Left ventricle myocardium inferior (tissue), 1 donor: Measurements from ENCODE around the gene FAM78A. TPM values are rescaled to one million over a fixed set of nuclear protein-coding genes. Genes with fewer than 3 reads are reported as not detected.
A peak's percentile ranks its signal among the peaks of the same experiment; 100 is the strongest.

Experiments used
- DNase-seq: peaks from one replicate; pipeline ENCODE4 v3.0.0-alpha.2; 2020
- H3K27ac ChIP-seq: fragments of 200-600 bp; replicated peaks from 2 replicates; pipeline ENCODE4 v1.8.0; 2021
- H3K27me3 ChIP-seq: fragments of 200-600 bp; 2 replicates; pipeline ENCODE4 v1.8.0; 2021; ENCODE audit warnings: low read depth
- H3K36me3 ChIP-seq: fragments of 200-600 bp; 2 replicates; pipeline ENCODE4 v1.8.0; 2021
- H3K4me1 ChIP-seq: fragments of 200-600 bp; 2 replicates; pipeline ENCODE4 v1.8.0; 2021
- H3K4me3 ChIP-seq: fragments of 200-600 bp; 2 replicates; pipeline ENCODE4 v1.8.0; 2021; ENCODE audit warnings: mild to moderate bottlenecking, moderate library complexity
- H3K9me3 ChIP-seq: fragments of 200-600 bp; replicated peaks from 2 replicates; pipeline ENCODE4 v1.8.0; 2021
- intact Hi-C: fragments of 100-400 bp; cut with micrococcal nuclease; formaldehyde crosslinking; loops from one replicate; pipeline ENCODE4 v1.11.0; 2022
- total RNA-seq: library from RNA; stranded (reverse); fragmentation: NEBNext Ultra II Directional; extraction: Animal tissue kit (Norgen Biotek cat#: 25700); gene quantifications from one replicate; pipeline ENCODE4 v1.2.1, GENCODE V29; 2021
- TF ChIP-seq, protein P1 (sequence below): fragments of 200-600 bp; IDR thresholded peaks from 2 replicates; pipeline ENCODE4 v1.8.0; 2021; ENCODE audit warnings: antibody characterized with exemption, mild to moderate bottlenecking, borderline replicate concordance
- donor health status: DM: no; HTN: yes; CAD: no; lungs with severe emphysema.

FAM78A gene
- total RNA-seq, 1 donor from 2014 or later = 47.3 TPM

DNA sequence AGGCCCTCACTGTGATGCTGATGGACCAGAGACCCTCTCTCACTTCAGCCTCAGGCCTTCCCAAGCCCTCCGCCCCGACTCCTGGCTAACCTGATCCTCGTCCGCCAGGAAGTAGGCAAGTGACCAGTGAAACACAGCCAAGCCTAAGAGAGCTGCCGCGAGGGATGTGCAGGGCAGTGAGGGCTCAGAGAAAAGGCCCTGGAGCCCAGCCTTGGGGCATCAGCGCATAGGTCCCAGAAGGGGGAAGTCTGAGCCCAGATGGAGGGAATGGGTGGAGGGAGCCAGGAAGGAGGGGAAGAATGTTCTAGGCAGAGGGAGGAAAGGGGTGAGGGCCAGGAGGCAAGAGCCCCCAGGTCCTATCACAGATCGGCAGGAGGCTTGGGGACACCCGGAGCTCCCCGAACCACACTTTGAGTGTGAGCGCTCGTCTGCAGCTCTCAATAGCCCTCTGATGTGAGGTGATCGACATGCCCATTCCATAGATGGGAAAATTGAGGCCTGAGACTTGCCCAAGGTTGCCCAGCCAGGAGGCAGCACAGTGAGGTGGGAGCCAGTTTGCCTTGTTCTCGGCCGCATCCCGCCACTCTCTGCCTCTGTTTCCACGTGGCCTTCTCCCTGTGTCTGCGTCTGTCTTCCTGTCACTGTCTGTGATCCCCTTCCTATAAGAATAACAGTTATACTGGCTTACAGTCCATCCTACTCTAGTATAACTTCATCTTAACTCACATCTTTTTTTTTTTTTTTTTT, 33.4 kb upstream of the FAM78A start:
- intact Hi-C loops = no loop called here
- peaks cover 34% of the 10 kb centered on the region for H3K4me1 ChIP-seq
- TF ChIP-seq, protein P1, sequence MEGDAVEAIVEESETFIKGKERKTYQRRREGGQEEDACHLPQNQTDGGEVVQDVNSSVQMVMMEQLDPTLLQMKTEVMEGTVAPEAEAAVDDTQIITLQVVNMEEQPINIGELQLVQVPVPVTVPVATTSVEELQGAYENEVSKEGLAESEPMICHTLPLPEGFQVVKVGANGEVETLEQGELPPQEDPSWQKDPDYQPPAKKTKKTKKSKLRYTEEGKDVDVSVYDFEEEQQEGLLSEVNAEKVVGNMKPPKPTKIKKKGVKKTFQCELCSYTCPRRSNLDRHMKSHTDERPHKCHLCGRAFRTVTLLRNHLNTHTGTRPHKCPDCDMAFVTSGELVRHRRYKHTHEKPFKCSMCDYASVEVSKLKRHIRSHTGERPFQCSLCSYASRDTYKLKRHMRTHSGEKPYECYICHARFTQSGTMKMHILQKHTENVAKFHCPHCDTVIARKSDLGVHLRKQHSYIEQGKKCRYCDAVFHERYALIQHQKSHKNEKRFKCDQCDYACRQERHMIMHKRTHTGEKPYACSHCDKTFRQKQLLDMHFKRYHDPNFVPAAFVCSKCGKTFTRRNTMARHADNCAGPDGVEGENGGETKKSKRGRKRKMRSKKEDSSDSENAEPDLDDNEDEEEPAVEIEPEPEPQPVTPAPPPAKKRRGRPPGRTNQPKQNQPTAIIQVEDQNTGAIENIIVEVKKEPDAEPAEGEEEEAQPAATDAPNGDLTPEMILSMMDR = no peak
- peaks cover 2% of the 10 kb centered on the region for H3K36me3 ChIP-seq
- DNase-seq = no peak
- H3K4me3 ChIP-seq = no peak overlapping the region
- no peaks in the 10 kb centered on the region for H3K9me3 ChIP-seq
- no peaks in the 10 kb centered on the region for H3K27me3 ChIP-seq
- peak overlapping the region; percentile 80 for H3K27ac ChIP-seq

DNA sequence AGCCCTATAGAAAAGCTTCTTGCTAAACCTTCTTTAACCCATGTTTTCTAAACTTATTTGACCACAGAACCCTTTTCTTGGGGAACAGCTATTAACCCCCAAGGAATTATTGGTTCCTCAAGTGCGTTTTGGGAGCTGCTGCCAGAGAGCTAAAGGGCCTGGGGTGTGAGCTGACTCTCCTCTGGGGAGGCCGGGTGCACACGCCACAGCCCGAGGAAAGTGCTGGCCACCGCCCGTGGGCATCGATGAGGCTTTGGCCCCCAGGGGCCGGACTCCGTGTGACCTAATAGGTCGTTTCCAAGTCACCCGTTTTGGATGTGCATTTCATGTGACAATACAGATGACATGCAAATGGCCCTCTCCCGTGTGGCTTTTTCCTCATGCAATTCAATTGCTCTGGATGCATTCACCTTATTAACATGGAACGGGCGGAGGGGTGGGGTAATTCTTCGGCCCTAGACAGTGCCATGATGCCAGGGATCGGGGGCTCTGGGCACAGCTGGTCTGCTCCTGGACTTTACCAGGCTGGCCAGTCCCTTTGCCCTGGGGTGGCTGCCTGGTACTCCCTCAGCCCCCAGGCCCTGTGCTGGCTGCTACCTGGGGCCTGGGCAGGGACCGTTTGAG, 32.7 kb upstream of the FAM78A start:
- H3K4me3 ChIP-seq = no peak overlapping the region
- DNase-seq = no peak
- intact Hi-C loops = no loop called here
- peak overlapping the region; percentile 80 for H3K27ac ChIP-seq
- no peaks in the 10 kb centered on the region for H3K27me3 ChIP-seq
- TF ChIP-seq, protein P1 = no peak
- H3K36me3 ChIP-seq = peaks cover 6% of the 10 kb centered on the region
- no peaks in the 10 kb centered on the region for H3K9me3 ChIP-seq
- H3K4me1 ChIP-seq = peaks cover 36% of the 10 kb centered on the region

DNA sequence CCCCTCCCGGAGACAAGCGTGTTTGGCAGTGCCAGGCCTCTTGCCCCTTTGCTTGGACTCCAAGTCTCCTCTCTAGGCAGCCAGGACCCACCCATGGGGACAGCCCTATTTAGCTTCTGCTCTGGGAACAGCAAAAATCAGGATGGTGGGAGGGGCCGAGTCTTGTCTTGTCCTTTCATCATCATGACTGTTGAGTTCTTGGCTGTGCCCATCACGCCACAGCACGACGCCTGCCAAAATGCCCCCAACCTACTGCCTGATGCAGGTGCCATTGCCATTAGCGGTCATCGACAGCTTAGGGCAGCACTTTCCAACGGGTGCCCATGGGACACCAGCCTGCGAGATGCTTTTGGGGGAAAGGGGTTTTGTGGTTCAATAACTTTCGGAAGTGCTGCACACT, 32.1 kb upstream of the FAM78A start:
- Histone ChIP-seq H3K27ac (peak overlapping the region; percentile 80), H3K9me3 (no peaks in the 10 kb centered on the region), H3K27me3 (no peaks in the 10 kb centered on the region), H3K4me1 (peaks cover 40% of the 10 kb centered on the region), H3K36me3 (peaks cover 6% of the 10 kb centered on the region), H3K4me3 (no peak overlapping the region)
- TF ChIP-seq, protein P1 = no peak
- no peak for DNase-seq
- intact Hi-C loops = no loop called here

DNA sequence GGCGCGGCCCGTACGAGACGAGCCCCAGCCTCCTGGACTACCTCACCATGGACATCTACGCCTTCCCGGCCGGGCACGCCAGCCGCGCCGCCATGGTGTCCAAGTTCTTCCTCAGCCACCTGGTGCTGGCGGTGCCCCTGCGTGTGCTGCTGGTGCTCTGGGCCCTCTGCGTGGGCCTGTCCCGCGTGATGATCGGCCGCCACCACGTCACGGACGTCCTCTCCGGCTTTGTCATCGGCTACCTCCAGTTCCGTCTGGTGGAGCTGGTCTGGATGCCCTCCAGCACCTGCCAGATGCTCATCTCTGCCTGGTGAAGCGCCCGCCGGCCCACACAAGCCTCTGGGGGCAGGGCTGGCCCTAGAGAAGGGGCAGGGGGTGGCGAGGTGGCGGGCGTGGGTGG, 31.7 kb upstream of the FAM78A start:
- Histone ChIP-seq H3K27ac (peak overlapping the region; percentile 80), H3K9me3 (no peaks in the 10 kb centered on the region), H3K4me3 (no peak overlapping the region), H3K36me3 (peaks cover 6% of the 10 kb centered on the region), H3K27me3 (no peaks in the 10 kb centered on the region), H3K4me1 (peaks cover 40% of the 10 kb centered on the region)
- TF ChIP-seq, protein P1 = no peak
- intact Hi-C loops = no loop called here
- no peak for DNase-seq

DNA sequence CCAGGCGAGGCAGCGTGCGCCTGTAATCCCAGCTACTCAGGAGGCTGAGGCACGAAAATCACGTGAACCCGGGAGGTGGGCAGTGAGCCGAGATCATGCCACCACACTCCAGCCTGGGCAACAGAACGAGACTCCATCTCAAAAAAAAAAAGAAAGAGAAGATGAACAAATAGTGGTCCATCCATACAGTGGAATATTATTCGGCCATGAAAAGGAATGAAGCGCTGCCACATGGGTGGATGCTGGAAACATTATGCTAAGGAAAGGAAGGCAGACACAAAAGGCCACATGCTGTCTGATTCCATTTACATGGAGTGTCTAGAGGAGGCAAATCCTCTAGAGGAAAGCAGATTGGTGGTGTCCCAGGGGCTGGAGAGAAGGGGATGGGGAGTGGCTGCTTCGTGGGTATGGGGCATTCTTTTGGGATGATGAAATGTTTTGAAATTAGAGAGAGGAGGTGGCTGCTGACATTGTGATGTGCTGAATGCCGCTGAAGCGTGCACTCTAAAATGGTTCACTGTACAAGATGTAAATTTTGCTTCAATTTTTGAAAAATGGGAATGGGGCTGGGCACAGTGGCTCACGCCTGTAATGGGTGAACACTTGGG, 30.2 kb upstream of the FAM78A start:
- Histone ChIP-seq H3K4me3 (no peak overlapping the region), H3K9me3 (no peaks in the 10 kb centered on the region), H3K27ac (peak overlapping the region; percentile 80), H3K4me1 (peaks cover 52% of the 10 kb centered on the region), H3K36me3 (peaks cover 6% of the 10 kb centered on the region), H3K27me3 (no peaks in the 10 kb centered on the region)
- intact Hi-C loops = no loop called here
- DNase-seq = no peak
- TF ChIP-seq, protein P1 = no peak
